HL-60 (cell line): Measurements from ENCODE around the gene IL1RAPL2.

Experiments
- POLR2AphosphoS5 ChIP-seq: IDR thresholded peaks from 2 replicates; pipeline ENCODE4 v1.6.1; 2012; ENCODE audit warnings: low read depth
- TF ChIP-seq, protein P1 (sequence below): IDR thresholded peaks from one replicate; pipeline ENCODE4 v1.5.1; 2011; ENCODE audit warnings: low read length, control low read depth, inconsistent platforms; ENCODE audit not compliant: insufficient read depth

DNA sequence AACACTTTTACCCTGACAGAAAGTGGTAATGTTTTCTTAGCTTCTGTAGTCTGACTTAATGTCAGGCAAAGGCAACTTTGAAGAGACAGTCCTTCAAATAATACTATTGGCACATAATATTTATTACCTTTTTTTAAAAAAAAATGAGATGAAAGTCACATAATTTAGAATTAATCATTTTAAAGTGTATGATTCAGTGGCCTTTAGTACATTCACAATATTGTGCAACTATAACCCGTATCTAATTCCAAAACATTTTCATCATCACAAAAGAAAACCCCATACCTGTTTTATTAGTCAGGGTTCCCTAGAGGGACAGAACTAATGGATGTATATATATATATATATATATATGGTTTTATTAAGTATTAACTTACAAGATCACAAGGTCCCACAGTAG, 749.2 kb downstream of the IL1RAPL2 start:
- TF ChIP-seq POLR2AphosphoS5 = no peak
- TF ChIP-seq, protein P1, sequence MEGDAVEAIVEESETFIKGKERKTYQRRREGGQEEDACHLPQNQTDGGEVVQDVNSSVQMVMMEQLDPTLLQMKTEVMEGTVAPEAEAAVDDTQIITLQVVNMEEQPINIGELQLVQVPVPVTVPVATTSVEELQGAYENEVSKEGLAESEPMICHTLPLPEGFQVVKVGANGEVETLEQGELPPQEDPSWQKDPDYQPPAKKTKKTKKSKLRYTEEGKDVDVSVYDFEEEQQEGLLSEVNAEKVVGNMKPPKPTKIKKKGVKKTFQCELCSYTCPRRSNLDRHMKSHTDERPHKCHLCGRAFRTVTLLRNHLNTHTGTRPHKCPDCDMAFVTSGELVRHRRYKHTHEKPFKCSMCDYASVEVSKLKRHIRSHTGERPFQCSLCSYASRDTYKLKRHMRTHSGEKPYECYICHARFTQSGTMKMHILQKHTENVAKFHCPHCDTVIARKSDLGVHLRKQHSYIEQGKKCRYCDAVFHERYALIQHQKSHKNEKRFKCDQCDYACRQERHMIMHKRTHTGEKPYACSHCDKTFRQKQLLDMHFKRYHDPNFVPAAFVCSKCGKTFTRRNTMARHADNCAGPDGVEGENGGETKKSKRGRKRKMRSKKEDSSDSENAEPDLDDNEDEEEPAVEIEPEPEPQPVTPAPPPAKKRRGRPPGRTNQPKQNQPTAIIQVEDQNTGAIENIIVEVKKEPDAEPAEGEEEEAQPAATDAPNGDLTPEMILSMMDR = no peak
